Head of caudate nucleus (tissue), 42 donors: Measurements from ENCODE around the gene NELL1.

ENCODE experiments used
- DNase-seq, 42 donors: peaks; one replicate each; pipeline versions ENCODE4 v3.0.0 to v3.0.0-alpha.2; 2020 to 2021; ENCODE audit warnings: mixed read lengths in 7 of 42
- intact Hi-C: fragments of 100-400 bp; cut with DNase I; formaldehyde crosslinking; loops from one replicate; pipeline ENCODE4 v1.15.0; 2022

The NELL1 gene

DNA sequence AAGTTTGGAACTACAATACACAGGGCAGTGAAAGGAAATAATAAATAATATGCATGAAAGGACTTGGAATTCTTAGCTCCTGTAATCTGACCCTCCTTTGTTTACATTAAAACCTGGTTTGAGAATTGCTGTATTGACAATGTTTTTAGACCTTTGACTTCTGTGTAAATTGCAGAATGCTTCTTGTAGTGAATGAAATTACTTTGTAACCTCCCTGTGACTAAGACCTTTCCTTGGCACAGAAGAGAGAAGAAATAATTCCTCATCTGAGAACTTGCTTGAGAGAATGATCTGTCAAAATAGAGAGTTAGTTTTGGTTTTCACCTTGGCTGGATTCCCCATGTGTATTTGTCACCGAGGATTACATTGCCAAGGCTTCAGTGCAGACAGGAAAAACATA is 883.5 kb downstream of the NELL1 start:
- DNase-seq = no peak

DNA sequence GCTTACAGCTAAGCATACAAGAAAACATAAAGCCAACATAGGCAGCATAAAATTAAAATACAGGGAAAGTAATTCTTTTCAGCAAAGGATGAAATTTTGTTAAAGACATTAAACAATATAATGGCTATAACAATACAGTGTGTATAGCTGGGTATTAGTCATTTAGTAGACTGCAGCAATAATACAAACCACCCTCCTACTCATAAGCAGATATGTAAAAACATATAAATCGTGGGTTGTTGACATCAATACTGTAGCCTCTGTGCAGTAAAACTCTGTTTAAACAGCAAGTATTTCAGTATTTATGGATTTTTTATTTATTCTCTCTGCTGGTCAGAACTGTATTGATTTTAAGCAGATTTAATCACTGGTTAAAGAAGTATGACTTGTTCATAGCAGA is 884.4 kb downstream of the NELL1 start:
- no peak for DNase-seq
- intact Hi-C loops = no loop called here

More for the DNA sequence above, 883.5 kb downstream of the NELL1 start:
- intact Hi-C loops = no loop called here

DNA sequence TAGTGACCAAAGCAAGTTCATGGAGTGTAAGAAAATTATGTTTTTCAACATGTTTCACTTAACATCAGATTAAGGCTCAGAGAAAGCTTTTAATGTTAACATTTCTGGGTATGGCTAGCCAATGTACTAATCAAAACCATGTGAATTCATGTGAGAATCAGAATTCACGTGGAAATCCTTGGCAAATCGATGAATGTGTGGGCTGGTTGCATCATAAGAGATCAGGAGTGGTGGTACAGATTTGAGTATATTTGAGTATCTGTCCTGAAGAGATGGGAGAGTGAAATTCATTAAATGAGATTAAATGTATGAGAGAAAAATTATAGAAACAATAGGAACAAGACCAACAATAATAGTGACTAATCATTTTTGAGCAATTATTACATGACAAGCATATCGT is 884.9 kb downstream of the NELL1 start:
- no peak for DNase-seq
- intact Hi-C loops = no loop called here

DNA sequence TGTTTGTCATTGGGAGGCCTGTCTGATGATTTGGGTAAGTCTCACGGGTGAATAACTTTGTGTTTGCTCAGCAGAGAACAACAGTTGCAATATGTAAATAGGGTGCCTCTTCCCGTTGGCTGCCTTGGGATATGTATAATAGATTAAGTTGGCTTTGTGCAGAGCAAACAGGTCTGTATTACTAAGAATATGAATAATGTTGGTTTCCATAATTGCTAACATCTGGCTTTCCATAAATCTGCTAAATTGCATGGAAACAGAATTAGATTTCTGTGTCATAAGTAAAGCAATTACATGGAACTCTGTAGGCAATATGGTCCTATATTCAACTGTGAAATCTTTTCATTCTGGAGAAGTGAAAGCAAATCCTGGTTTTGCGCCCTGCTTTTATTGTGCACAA is 887.5 kb downstream of the NELL1 start:
- intact Hi-C loops = no loop called here
- no peak for DNase-seq

DNA sequence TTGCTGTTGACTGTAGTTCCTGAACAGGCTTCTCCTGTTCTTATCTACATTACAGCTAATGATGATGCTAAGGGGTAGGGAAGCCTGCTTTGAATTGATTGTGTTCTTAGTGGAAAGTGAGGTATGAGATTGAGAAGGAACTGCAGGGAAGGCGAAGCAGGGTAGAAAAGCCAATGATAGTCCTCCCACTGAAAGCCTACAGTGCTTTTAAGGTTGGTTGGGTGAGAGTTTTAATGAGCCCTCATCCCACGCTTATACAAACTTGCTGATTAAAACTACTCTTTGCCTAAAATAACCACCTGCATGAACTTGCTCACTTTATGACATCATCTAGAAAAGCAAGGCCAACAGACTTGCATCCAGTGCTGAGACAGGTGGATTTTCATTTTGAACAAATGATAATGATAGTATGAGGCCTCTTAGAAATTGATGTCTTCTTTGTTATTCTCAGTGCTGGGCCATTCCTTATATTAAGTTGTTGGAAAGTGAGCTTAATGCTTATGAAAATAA is 891.1 kb downstream of the NELL1 start:
- intact Hi-C loops = no loop called here
- peak in 7 of 42 donors; percentile 5 to 59 (median 13) for DNase-seq

DNA sequence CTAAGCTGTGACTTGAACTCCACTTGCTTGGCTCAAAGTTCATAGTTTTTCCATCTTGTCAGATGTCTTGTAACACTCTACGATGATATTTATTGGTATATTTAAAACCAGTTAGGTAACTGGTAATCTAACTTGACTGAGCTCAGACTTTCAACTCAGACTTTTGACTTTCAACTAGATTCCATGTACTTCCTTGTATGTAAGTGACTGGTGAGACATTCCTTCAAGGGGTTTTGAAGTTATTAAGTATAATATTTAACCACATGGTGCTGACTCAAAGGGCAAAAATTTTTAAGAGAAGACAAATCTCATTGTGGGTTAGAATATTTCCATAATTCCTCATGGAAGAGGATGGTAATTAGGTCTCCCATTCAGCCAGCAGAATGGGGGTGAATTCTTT is 892.2 kb downstream of the NELL1 start:
- intact Hi-C loops = no loop called here
- no peak for DNase-seq

DNA sequence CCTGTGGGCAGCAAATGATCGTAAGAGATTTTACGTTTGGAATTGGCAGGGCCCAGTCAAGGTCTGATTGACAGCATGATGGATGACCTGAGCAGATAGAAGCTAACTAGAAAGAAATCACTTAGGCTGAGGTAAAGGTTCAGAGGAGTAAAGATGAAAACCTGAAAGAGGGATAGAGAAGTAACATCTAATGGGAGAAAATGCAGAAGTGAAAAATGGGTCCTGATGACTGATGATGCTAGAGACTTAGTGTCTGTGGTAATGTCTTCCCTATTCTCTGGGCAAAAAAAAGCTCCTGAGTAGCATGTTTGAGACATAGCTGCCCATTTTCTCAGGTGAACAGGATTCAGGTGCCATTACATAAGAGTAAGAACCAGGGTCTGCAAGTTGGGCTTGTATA is 894.7 kb downstream of the NELL1 start:
- DNase-seq = no peak
- intact Hi-C loops = no loop called here

DNA sequence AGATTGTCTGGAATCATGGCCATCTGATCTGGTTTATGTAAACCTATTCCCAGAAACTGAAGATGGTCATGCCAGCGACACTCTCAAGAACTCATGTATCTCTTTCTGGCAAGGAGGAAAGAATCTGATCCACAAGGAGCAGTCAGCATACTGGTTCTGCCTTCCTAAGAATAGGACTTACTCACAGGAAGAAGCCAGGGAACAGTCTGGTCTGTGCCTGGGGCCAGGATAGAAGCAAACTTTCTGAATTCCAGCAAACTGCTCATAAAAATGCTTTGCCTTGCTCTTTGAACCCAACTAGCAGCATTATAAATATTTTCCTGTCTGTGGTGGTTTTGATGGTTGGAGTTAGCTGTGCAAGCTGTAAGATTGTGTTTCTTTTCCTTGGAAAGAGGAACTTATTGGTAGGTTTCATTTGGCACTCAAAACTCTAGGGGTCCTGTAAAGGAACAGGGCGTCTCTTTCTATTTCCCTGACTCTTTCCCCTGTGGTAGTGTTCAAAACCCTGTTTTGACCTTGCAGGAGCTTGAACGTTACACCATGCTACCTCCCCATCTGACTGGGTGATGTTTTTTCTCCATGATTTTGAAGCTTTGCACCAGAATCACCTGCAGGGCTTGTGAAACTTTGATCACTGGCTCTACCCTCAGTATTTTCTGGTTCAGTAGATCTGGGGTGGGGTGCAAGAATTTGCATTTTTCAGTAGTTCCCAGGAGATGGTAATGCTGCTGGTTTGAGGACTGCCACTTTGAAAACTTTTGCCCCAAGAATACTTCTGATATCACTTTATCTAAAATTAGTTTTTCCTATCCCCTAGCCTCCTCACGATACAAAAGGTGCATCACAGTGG is 895.7 kb downstream of the NELL1 start:
- DNase-seq = no peak
- intact Hi-C loops = no loop called here

DNA sequence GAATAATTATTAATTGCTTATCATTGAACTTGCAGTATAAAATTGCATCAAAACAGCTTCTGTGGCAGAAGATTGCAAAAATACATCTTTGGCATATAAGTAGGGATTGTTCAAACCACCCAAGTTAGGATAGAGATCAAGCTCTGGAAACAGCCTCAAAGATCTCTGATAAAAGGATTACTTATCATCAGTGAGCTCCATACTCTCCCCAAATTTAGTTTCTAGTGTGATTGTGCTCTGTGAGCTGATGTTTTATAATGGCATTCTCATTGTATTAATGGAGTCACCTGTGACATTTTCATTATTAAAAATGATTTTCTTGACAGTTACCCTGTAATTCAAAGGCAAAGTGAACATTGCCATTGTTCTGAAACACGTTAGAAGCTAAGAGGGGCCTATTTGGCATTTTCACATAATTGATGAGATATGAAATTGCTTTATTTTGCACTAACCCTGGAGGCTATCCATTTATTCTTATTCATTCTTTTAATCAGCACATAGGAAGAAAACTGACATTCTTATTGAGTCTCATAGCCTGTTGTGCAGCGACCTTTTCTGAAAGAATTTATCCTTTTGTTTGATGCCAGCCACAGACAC is 897.2 kb downstream of the NELL1 start:
- DNase-seq = no peak
- intact Hi-C loops = no loop called here

DNA sequence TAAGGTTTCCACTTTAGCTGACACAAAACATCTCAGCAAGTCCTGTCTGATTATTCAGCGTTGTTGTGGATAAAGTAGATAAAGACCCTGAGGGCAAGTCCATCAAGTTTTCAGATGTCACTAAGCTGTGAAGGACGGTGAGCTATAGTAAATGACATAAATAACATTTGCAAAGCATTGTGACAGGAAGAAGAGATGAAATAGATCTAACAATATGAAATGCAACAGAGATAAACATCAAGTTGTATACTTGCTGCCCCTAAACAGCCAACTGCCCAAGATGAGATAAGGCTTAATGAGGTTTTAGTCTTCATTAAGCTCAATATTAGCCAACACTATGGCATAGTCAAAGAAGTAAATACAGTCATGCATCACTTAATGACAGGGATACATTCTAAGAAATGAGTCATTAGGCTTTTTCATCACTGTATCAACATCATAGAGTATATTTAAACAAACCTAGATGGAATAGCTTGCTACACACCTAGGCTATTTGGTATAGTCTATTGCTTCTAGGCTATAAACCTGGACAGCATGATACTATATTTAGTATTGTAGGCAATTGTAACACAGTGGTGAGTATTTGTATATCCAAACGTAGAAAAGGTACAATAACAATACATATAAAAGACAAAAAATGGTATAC is 898.4 kb downstream of the NELL1 start:
- intact Hi-C loops = no loop called here
- no peak for DNase-seq

DNA sequence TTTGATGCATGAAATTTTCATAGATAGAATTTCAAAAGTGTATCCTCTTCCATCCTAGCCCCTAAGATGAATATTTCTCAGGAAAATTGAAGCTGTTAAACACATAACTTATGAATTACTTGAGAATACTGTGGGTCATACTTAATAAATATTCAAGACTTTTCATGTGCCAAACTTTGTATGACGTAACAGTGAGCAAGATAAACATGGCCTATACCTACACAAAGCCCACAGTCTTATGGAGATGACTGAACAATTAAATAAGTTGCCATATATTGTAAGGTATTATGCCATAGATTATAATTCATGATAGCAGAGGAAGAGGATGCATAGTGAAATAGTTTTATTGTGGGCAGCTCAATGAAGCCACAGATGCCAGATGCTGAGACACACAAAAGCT is 902.8 kb downstream of the NELL1 start:
- intact Hi-C loops = no loop called here

DNA sequence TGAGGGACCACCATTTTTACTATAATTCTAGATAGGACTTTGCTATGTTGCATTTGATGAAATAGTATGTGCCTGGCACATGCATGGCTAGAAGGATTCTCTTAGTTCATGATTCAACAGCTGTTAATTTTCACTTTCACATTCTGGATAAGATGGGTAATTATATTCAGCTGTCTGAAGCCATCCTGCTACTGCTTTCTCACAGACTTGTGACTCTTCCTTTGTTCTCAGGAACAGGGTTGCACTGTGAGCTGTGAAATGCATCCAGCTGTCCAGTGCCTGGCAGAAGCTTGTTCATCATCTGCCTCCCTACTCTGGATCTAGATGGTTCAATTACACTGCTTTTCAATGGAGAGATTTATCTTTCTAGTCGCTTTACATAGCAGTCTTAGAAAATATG is 913.4 kb downstream of the NELL1 start:
- peak in 5 of 42 donors; percentile 1 to 34 (median 10) for DNase-seq
- intact Hi-C loops = no loop called here

More for the DNA sequence above, 902.8 kb downstream of the NELL1 start:
- DNase-seq = no peak

DNA sequence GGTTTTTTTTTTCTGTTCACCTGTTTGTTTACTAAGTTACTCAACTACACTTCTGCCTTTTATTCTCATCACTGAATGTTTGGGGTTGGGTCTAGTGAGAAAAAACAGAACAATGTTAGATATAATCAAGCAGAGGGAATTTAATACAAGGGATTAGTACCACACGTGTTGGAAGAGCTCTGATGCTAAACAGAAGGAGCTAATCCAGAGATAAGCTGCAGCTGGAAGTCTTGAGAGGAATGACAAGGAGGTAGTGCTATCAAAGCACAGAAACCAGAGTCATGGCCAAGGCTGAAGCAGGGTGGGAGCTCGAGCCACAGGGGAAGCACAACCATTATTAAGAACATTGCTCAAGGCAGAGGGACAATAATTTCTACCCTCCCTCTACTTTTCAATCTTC is 919.4 kb downstream of the NELL1 start:
- no peak for DNase-seq
- intact Hi-C loops = no loop called here

DNA sequence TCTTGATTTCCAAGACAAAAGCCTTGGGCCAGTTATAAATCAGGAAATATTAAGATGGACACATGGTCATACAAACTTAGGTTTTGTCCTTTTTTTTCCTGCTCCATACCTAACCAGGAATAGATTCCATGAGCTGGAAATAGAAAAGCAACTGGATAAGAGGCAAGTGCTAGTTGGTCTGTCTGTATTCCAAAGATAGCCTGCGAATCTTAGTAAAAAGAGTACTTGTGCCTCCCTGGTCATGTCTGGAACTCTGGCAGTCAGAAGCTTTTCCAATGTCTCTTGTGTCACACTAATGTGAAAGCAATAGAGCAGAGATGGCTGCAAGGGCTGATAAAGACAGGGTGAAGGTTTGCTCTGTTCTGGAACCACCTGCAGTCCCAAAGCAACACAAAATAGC is 933.3 kb downstream of the NELL1 start:
- intact Hi-C loops = no loop called here

DNA sequence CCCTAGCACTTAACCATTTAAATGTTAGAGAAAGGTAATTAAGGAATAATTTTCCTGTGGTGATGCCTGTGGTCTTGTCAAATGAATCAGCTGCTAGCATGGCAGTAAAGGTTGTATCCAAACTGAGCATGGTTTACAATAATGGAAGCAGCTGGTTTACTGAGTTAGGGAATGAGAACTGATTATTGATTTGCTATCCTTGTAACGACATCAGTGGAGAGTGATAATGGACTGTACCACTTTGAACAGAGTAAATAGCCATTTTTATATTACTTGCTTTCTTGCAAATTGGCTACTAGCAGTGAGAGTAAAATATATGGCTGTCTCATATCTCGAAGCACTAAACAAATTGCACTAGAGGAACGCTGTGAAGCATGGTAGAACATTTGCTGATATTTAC is 934.5 kb downstream of the NELL1 start:
- intact Hi-C loops = no loop called here
- DNase-seq = no peak

More for the DNA sequence above, 933.3 kb downstream of the NELL1 start:
- no peak for DNase-seq

DNA sequence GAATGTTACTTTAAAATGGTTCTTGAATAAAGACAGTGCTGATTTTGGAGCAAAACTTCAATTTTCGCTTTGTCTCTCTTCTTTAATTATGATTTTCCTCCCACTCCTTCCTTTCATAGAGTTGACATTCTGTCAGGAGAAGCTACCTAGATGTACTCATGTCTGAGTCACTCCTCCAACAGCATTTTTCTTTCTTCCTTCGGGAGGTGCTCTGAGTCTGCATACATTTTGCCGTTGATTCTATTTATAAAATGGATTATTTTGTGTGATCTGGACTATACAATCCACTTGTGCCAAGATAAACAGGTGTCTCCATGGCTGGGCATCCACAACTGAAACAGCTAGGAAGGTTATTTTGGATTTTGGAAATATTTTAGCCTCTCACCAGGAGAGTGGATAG is 935.2 kb downstream of the NELL1 start:
- intact Hi-C loops = no loop called here
- DNase-seq = peak in 5 of 42 donors; percentile 11 to 57 (median 23)

DNA sequence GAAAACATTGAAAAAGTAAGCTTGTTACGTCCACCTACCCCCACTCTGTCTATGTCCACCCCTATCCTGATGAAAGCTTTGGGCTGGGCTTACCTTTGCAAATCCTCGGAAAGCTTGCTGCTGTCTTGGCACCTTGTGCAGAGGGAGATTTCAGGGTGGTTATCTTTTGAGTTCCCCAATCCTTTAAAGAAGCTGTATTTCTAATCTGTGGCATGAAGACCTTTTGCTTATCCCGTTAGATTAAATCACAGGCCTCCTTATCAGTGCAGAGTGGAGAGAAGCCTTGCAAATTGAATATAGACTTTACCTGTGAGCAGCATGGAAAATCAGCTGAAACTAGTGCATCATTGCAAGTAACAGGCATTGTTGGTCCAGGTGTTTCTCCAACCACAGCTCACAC is 942.9 kb downstream of the NELL1 start:
- DNase-seq = no peak
- intact Hi-C loops = no loop called here

DNA sequence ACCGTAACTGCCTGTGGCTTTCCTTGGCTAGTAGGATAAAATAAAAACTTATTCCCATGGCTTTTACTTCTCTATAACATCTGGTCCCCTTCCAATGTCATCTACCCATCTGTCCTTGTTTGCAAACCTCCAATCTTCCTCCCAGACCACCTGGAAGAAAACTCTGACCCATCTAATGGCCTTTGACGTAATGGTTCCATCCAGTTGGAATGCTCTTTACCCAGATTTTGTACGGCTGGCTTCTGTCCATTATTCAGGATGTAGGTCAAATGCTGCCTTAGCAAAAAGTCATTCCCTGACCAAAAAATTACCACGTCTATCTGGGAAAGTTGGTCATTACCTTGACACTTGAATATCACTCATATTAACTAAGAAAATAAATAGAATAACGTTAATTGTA is 945.6 kb downstream of the NELL1 start:
- intact Hi-C loops = no loop called here
- no peak for DNase-seq

DNA sequence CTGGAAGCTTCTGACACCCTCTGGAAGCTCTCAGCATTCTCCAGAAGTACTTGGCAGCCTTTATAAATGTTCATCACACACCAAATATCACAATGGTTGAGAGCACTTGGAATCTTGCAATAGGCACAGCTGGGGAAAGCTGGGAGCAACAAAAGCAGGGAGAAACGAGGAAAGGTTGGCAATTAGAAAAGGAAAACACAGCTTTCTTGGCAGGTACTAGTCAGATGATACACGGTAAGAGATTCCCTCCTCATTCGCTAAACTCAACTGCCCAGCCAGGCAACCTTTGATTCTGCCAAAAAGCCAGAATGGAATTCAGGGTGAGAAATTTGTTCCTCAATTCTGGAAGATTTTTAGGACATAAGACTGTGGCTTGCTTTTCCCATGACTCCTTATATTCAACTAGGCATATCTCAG is 946.6 kb downstream of the NELL1 start:
- intact Hi-C loops = no loop called here
- DNase-seq = no peak

DNA sequence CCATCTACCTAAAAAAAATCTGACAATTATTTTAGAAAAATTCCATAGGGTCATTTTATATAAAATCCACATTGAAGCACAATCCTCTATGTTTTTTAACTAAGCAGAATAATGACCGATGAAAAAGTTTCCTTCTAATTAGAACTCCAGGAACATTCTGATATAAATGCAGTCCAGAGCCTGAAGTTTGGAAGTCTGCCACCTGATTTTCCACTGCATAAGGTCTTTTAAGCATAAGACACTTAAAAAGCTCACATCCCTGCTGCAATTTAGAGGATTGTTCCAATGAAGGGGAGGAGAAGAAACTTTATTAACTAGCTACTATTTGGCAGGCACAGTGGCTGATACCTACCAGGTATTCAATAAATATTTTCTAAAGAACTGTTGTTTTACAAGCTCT is 953.2 kb downstream of the NELL1 start:
- intact Hi-C loops = no loop called here
- DNase-seq = peak in 1 of 42 donors; percentile 10
